Loucy (cell line): ENCODE measurements around the gene TMSB4Y.

ENCODE experiments used
- EZH2phosphoT487 ChIP-seq: fragments of 200-600 bp; IDR thresholded peaks from 2 replicates; pipeline ENCODE4 v1.6.1; 2018; ENCODE audit warnings: antibody characterized with exemption, mild to moderate bottlenecking, moderate library complexity, borderline replicate concordance
- TF ChIP-seq, protein P1 (sequence below): fragments of 200-600 bp; sonication (generic); conservative IDR thresholded peaks from 2 replicates; pipeline ENCODE4 v1.5.1; 2014; ENCODE audit warnings: mild to moderate bottlenecking, antibody characterized with exemption, low read length

DNA sequence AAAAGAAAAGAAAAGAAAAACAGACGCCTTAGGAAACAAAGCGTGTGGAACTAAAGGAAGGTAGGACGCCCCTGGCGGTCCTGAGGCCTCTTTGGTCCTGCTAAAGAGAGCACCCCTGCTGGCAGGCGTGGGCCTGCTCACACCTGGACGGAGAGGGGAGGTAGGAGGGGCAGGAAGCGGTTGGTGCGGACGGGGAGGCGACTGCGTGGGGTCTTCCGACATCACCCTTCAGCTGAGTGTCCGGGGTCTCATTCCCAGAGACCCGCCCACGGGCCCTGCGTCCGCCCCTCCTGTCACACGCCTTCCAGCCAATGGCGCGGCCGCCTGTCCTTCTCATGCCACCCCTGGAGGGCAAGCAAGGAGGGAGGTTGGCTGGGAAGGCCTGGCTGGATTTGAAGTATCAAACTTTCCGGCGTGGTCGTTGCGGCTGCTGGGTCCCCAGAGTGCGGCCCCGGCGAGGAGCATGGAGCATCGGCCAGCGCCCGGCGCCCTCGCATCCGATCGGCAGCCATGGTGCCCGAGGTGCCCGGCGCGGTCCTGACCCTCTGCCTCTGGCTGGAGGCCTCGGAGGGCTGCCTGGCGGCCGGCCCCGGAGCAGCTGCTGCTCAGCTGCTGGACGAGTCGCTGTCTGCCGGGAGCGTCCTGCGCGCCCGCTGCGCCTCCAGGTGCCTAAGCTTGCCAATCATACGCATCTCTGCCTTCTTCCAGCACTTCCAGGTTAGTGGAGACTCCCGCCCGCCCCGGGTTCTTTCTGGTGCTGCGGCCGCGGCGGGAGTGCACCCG lies 47.8 kb downstream of the TMSB4Y start:
- TF ChIP-seq, protein P1, sequence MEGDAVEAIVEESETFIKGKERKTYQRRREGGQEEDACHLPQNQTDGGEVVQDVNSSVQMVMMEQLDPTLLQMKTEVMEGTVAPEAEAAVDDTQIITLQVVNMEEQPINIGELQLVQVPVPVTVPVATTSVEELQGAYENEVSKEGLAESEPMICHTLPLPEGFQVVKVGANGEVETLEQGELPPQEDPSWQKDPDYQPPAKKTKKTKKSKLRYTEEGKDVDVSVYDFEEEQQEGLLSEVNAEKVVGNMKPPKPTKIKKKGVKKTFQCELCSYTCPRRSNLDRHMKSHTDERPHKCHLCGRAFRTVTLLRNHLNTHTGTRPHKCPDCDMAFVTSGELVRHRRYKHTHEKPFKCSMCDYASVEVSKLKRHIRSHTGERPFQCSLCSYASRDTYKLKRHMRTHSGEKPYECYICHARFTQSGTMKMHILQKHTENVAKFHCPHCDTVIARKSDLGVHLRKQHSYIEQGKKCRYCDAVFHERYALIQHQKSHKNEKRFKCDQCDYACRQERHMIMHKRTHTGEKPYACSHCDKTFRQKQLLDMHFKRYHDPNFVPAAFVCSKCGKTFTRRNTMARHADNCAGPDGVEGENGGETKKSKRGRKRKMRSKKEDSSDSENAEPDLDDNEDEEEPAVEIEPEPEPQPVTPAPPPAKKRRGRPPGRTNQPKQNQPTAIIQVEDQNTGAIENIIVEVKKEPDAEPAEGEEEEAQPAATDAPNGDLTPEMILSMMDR = no peak
- no peak for TF ChIP-seq EZH2phosphoT487
